K562 (cell line): ENCODE measurements around the gene ARID3A. TPM values are rescaled to one million over a fixed set of nuclear protein-coding genes. Genes with fewer than 3 reads are reported as not detected.

Source experiments
- FOXA3 ChIP-seq, 2 experiments: fragments of 450-650 bp in 1 of 2; sonication (generic) in 1 of 2; formaldehyde crosslinking; IDR thresholded peaks in 1 of 2; conservative IDR thresholded peaks in 1 of 2; 2 replicates each; pipeline versions ENCODE4 v1.4.0 to v1.8.0; 2020 to 2022; ENCODE audit warnings: mild to moderate bottlenecking in 2 of 2, missing genetic modification reagents in 1 of 2
- KDM4B ChIP-seq, 2 experiments: fragments of 450-650 bp in 1 of 2; sonication (generic) in 1 of 2; IDR thresholded peaks; 2 replicates each; pipeline ENCODE4 v1.6.1; 2016 to 2017; ENCODE audit warnings: borderline replicate concordance in 2 of 2, antibody characterized with exemption in 1 of 2, low read depth in 1 of 2, mild to moderate bottlenecking in 1 of 2
- SAP30 ChIP-seq: fragments of 200-600 bp; sonication (generic); IDR thresholded peaks from 2 replicates; pipeline ENCODE4 v1.6.1; 2012; ENCODE audit warnings: borderline replicate concordance, low read depth, mild to moderate bottlenecking, moderate library complexity, low read length, control low read depth, inconsistent platforms; ENCODE audit not compliant: insufficient read depth, poor library complexity, severe bottlenecking
- TOE1 ChIP-seq, 2 experiments: fragments of 450-650 bp in 1 of 2; sonication (generic) in 1 of 2; formaldehyde crosslinking in 1 of 2; IDR thresholded peaks; 2 replicates each; pipeline versions ENCODE4 v1.7.1 to v1.8.0; 2016 to 2022; ENCODE audit warnings: borderline replicate concordance in 2 of 2, mild to moderate bottlenecking in 2 of 2, antibody characterized with exemption in 1 of 2, inconsistent platforms in 1 of 2, low read depth in 1 of 2, missing genetic modification reagents in 1 of 2, moderate library complexity in 1 of 2
- polyA plus RNA-seq, 8 experiments: library from polyadenylated mRNA; depleted of rRNA in 4 of 8; stranded (reverse) in 5 of 8; unstranded in 3 of 8; fragments of >200 nt; fragmentation: Nextera tagmentation in 2 of 8; fragmentation: Illumina TruSeq in 1 of 8; extraction: Ambion mirVana in 2 of 8; extraction: Trizol in 1 of 8; gene quantifications; 2 replicates each; pipeline versions ENCODE4 v1.2.1 to v1.2.3, GENCODE V29; 2011 to 2014; ENCODE audit warnings: inconsistent platforms in 1 of 8, missing spikeins in 1 of 8
- total RNA-seq, 7 experiments: library from RNA; depleted of rRNA in 6 of 7; stranded (reverse); fragments of >200 nt in 6 of 7; fragmentation: Illumina TruSeq in 2 of 7; extraction: Trizol in 2 of 7; gene quantifications; 2 replicates each; pipeline versions ENCODE4 v1.2.1 to v1.2.3, GENCODE V29; 2011 to 2021; ENCODE audit warnings: low replicate concordance in 1 of 7
- TF ChIP-seq, protein P1 (sequence below), 2 experiments: fragments of 450-650 bp; IDR thresholded peaks; 2 replicates each; pipeline ENCODE4 v1.6.1; 2016; ENCODE audit warnings: mild to moderate bottlenecking in 2 of 2, borderline replicate concordance in 1 of 2, low read depth in 1 of 2, moderate library complexity in 1 of 2
- TF ChIP-seq, protein P2 (sequence below): fragments of 250-450 bp; sonication (Bioruptor Pico); IDR thresholded peaks from 2 replicates; pipeline ENCODE4 v1.4.0; 2020; ENCODE audit warnings: mild to moderate bottlenecking
- TF ChIP-seq, protein P3 (sequence below): fragments of 250-450 bp; sonication (Bioruptor Pico); IDR thresholded peaks from 2 replicates; pipeline ENCODE4 v1.4.0; 2020

ARID3A gene
- total and polyA plus RNA-seq, 9 of the 15 experiments (the other 6 are each of a cell fraction or from before 2014, with no cell fraction given), result 1.4 to 118 (median 31.2) TPM

DNA sequence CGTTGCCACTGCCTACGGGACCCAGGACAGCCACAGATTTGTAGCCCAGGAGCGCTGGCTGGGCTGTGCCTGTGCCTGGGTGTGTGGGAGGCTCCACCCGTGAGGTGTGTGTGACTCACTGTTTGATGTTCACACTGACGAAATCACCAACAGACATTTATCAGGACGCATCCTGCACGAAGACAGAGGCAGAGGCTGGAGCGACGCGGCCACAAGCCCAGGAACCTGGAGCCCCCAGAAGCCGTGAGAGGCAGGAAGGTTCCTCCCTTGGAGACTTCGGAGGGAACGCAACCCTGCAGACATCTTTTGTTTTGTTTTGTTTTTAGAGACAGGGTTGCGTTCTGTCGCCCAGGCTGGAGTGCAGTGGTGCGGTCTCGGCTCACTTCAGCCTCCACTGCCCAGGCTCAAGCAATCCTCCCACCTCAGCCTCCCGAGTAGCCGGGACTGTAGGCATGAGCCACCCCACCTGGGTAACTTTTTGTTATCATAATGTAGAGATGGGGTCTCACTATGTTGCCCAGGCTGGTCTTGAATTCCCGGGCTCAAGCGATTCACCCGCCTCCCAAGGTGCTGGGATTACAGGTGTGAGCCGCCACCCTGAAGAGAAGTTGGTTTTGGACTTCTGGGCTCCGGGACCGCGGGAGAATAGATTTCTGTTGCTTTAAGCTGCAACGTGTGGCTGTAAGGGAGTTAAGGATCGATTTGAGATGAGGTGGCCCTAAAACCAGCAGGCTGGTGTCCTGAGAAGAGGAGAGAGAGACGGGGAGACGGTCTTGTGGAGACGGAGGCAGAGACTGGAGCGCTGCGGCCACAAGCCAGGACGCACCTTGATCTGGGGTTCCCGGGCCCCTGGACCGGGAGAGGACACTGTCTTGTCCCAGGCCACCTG is 33.4 kb downstream of the ARID3A start (continued):
- TF ChIP-seq, protein P1, sequence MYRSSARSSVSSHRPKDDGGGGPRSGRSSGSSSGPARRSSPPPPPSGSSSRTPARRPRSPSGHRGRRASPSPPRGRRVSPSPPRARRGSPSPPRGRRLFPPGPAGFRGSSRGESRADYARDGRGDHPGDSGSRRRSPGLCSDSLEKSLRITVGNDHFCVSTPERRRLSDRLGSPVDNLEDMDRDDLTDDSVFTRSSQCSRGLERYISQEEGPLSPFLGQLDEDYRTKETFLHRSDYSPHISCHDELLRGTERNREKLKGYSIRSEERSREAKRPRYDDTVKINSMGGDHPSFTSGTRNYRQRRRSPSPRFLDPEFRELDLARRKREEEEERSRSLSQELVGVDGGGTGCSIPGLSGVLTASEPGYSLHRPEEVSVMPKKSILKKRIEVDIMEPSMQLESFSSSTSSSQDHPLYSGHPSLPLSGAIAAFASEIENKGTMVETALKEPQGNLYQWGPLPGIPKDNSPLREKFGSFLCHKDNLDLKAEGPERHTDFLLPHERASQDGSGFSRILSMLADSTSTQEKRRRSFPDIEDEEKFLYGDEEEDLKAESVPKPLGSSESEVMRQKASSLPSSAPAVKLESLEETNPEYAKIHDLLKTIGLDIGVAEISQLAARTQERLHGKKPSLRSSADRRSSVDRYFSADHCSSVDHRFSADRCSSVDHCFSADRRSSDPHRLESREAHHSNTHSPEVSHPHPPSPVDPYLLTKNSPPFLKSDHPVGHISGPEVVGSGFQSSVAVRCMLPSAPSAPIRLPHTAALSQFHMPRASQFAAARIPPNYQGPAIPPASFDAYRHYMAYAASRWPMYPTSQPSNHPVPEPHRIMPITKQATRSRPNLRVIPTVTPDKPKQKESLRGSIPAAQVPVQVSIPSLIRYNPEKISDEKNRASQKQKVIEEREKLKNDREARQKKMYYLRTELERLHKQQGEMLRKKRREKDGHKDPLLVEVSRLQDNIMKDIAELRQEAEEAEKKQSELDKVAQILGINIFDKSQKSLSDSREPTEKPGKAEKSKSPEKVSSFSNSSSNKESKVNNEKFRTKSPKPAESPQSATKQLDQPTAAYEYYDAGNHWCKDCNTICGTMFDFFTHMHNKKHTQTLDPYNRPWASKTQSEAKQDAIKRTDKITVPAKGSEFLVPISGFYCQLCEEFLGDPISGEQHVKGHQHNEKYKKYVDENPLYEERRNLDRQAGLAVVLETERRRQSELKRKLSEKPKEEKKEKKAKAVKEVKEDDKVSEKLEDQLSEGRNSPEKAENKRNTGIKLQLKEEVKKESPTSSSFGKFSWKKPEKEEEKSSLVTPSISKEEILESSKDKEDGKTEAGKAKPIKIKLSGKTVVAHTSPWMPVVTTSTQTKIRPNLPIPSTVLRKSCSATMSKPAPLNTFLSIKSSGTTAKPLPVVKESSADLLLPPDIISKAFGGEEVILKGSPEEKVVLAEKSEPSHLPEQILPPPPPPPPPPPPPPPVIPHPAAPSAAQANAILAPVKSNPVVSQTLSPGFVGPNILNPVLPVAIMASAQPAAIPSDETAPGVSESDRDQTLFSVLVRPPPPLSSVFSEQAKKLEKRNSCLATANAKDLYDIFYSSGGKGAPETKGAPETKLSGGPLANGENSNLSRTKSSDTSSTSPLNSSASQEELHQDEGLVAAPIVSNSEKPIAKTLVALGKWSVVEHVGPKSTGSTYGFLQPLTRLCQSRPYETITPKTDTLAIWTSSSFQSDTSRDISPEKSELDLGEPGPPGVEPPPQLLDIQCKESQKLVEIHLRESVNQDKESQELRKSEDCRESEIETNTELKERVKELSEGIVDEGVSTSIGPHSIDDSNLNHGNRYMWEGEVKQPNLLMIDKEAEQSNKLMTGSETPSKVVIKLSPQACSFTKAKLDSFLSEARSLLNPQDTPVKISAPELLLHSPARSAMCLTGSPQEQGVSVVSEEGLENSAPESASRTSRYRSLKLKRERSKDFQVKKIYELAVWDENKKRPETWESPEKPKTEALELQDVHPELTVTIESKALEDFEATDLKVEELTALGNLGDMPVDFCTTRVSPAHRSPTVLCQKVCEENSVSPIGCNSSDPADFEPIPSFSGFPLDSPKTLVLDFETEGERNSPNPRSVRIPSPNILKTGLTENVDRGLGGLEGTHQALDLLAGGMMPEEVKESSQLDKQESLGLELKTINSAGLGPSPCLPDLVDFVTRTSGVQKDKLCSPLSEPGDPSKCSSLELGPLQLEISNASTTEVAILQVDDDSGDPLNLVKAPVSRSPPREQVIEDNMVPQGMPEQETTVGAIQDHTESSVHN (IDR thresholded peaks at IDR 0.05; ENCODE audit: borderline replicate concordance in 1 of 2, low read depth in 1 of 2), result peak in 1 of 2 experiments; percentile 80; a peak in 2 of 4 replicates
- no peak for TF ChIP-seq SAP30
- TF ChIP-seq, protein P2, sequence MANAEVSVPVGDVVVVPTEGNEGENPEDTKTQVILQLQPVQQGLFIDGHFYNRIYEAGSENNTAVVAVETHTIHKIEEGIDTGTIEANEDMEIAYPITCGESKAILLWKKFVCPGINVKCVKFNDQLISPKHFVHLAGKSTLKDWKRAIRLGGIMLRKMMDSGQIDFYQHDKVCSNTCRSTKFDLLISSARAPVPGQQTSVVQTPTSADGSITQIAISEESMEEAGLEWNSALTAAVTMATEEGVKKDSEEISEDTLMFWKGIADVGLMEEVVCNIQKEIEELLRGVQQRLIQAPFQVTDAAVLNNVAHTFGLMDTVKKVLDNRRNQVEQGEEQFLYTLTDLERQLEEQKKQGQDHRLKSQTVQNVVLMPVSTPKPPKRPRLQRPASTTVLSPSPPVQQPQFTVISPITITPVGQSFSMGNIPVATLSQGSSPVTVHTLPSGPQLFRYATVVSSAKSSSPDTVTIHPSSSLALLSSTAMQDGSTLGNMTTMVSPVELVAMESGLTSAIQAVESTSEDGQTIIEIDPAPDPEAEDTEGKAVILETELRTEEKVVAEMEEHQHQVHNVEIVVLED, result 0 out of 2 replicates have a peak, but pooled peaks have one; percentile 38
- TF ChIP-seq FOXA3 (CRISPR knock-in tag; conservative IDR thresholded peaks at IDR 0.05 in 1 of 2, IDR thresholded peaks at IDR 0.05 in 1 of 2), result no peak
- TF ChIP-seq, protein P3, sequence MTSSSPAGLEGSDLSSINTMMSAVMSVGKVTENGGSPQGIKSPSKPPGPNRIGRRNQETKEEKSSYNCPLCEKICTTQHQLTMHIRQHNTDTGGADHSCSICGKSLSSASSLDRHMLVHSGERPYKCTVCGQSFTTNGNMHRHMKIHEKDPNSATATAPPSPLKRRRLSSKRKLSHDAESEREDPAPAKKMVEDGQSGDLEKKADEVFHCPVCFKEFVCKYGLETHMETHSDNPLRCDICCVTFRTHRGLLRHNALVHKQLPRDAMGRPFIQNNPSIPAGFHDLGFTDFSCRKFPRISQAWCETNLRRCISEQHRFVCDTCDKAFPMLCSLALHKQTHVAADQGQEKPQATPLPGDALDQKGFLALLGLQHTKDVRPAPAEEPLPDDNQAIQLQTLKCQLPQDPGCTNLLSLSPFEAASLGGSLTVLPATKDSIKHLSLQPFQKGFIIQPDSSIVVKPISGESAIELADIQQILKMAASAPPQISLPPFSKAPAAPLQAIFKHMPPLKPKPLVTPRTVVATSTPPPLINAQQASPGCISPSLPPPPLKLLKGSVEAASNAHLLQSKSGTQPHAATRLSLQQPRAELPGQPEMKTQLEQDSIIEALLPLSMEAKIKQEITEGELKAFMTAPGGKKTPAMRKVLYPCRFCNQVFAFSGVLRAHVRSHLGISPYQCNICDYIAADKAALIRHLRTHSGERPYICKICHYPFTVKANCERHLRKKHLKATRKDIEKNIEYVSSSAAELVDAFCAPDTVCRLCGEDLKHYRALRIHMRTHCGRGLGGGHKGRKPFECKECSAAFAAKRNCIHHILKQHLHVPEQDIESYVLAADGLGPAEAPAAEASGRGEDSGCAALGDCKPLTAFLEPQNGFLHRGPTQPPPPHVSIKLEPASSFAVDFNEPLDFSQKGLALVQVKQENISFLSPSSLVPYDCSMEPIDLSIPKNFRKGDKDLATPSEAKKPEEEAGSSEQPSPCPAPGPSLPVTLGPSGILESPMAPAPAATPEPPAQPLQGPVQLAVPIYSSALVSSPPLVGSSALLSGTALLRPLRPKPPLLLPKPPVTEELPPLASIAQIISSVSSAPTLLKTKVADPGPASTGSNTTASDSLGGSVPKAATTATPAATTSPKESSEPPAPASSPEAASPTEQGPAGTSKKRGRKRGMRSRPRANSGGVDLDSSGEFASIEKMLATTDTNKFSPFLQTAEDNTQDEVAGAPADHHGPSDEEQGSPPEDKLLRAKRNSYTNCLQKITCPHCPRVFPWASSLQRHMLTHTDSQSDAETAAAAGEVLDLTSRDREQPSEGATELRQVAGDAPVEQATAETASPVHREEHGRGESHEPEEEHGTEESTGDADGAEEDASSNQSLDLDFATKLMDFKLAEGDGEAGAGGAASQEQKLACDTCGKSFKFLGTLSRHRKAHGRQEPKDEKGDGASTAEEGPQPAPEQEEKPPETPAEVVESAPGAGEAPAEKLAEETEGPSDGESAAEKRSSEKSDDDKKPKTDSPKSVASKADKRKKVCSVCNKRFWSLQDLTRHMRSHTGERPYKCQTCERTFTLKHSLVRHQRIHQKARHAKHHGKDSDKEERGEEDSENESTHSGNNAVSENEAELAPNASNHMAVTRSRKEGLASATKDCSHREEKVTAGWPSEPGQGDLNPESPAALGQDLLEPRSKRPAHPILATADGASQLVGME, result 0 out of 2 replicates have a peak, but pooled peaks have one; percentile 38
- TF ChIP-seq KDM4B (IDR thresholded peaks at IDR 0.05; ENCODE audit: borderline replicate concordance in 2 of 2, low read depth in 1 of 2), result peak in 1 of 2 experiments; percentile 66; a peak in 1 of 4 replicates
- TF ChIP-seq TOE1 (IDR thresholded peaks at IDR 0.05; ENCODE audit: borderline replicate concordance), result no peak
- TF ChIP-seq TOE1 (CRISPR knock-in tag; IDR thresholded peaks at IDR 0.05; ENCODE audit: borderline replicate concordance, low read depth), result no peak
